Ovary (tissue), 3 donors: Measurements from ENCODE around the gene PARPBP.
"Not testable (repeated sequence)": the region's sequence is repeated elsewhere in the genome, so short reads cannot be mapped to it uniquely, and the experiment has no call there.

Experiments used
- EP300 ChIP-seq: sonication (generic); formaldehyde crosslinking; IDR thresholded peaks from one replicate; pipeline ENCODE4 v1.6.1; 2017; ENCODE audit warnings: antibody characterized with exemption
- POLR2A ChIP-seq: fragments of 450-650 bp; IDR thresholded peaks from one replicate; pipeline ENCODE4 v1.6.1; 2017; ENCODE audit warnings: antibody characterized with exemption, mild to moderate bottlenecking, moderate library complexity
- TF ChIP-seq, protein P1 (sequence below), 3 donors: fragments of 450-650 bp in 2 of 3; fragments of 200-600 bp in 1 of 3; IDR thresholded peaks; one replicate each; pipeline versions ENCODE4 v1.5.1 to v1.8.0; 2016 to 2022; ENCODE audit warnings: antibody characterized with exemption in 3 of 3, mild to moderate bottlenecking in 1 of 3
- donor health status: DM: no; HTN: no; CAD: no.

DNA sequence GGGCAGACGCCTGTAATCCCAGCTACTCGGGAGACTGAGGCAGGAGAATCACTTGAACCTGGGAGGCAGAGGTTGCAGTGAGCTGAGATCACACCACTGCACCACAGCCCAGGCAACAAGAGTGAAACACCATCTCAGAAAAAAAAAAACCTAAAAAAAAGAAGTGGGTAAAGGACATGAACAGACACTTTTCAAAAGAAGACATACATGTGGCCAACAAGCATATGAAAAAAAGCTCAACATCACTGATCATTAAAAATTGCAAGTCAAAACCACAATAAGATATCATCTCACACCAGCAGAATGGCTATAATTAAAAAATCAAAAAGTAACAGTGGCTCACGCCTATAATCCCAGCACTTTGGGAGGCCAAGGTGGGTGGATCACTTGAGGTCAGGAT is 10.7 kb downstream of the PARPBP start:
- TF ChIP-seq, protein P1, sequence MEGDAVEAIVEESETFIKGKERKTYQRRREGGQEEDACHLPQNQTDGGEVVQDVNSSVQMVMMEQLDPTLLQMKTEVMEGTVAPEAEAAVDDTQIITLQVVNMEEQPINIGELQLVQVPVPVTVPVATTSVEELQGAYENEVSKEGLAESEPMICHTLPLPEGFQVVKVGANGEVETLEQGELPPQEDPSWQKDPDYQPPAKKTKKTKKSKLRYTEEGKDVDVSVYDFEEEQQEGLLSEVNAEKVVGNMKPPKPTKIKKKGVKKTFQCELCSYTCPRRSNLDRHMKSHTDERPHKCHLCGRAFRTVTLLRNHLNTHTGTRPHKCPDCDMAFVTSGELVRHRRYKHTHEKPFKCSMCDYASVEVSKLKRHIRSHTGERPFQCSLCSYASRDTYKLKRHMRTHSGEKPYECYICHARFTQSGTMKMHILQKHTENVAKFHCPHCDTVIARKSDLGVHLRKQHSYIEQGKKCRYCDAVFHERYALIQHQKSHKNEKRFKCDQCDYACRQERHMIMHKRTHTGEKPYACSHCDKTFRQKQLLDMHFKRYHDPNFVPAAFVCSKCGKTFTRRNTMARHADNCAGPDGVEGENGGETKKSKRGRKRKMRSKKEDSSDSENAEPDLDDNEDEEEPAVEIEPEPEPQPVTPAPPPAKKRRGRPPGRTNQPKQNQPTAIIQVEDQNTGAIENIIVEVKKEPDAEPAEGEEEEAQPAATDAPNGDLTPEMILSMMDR (IDR thresholded peaks at IDR 0.05): not testable (repeated sequence)
- not testable (repeated sequence) for TF ChIP-seq POLR2A, EP300
